ENCODE data around the gene ISY1.
"Not testable (repeated sequence)": the region's sequence is repeated elsewhere in the genome, so short reads cannot be mapped to it uniquely, and the experiment has no call there.

Gene ISY1

DNA sequence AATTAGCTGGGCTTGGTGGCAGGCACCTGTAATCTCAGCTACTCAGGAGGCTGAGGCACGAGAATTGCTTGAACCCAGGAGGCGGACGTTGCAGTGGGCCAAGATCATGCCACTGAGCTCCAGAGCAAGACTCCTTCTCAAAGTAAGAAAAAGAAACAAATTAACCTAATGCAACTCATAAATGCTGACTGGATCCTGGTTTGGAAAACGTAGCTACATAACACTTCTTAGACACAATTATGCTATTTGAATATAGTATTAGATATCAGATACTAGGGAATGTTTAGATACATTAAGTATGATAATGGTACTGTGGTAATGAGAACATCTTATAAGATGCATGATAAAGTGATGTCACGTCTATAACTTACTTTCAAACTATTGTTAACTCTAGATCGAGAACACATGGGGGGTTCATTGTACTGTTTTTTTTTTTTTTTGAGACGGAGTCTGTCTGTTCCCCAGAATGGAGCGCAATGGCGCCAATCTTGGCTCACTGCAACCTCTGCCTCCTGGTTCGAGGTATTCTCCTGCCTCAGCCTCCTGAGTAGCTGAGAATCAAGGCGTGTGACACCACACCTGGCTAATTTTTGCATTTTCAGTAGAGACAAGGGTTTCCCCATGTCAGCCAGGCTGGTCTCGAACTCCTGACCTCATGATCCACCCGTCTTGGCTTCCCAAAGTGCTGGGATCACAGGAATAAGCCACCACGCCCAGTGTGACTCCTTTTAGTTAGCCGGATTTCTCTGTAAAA is 5.9 kb upstream of the ISY1 start:
- DNase-seq (ENCODE audit: low read depth in 3 of 3) = no peak

DNA sequence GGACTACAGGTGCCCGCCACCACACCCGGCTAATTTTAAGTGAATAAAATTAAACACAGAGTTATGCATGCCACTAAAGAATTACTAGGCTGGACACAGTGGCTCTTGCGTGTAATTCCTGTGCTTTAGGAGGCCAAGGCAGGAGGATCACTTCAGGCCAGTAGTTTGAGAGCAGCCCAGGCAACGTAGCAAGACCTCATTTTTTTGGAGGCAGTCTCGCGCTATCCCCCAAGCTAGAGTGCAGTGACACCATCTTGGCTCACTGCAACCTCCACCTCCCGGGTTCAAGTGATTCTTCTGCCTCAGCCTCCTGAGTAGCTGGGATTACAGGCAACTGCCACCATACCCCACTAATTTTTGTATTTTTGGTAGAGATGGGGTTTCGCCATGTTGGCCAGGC is 4.7 kb upstream of the ISY1 start:
- DNase-seq (ENCODE audit: low read depth in 3 of 3) = not testable (repeated sequence)

DNA sequence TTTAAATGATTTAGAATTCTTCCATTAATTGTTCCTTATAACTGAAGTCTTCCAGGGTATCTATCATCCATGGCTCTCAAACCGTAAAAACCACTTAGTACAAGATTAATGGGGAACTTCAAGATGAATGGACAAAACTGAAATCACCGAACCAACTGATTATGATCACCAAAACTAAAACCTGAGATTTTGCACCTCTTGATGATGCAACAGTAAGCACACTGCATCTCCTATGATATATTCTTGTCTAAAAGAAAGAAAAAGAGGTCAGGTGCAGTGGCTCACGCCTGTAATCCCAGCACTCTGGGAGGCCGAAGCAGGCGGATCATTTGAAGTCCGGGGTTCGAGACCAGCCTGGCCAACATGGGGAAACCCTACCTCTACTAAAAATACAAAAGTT is 3.6 kb upstream of the ISY1 start:
- no peak for DNase-seq (ENCODE audit: low read depth in 3 of 3)

DNA sequence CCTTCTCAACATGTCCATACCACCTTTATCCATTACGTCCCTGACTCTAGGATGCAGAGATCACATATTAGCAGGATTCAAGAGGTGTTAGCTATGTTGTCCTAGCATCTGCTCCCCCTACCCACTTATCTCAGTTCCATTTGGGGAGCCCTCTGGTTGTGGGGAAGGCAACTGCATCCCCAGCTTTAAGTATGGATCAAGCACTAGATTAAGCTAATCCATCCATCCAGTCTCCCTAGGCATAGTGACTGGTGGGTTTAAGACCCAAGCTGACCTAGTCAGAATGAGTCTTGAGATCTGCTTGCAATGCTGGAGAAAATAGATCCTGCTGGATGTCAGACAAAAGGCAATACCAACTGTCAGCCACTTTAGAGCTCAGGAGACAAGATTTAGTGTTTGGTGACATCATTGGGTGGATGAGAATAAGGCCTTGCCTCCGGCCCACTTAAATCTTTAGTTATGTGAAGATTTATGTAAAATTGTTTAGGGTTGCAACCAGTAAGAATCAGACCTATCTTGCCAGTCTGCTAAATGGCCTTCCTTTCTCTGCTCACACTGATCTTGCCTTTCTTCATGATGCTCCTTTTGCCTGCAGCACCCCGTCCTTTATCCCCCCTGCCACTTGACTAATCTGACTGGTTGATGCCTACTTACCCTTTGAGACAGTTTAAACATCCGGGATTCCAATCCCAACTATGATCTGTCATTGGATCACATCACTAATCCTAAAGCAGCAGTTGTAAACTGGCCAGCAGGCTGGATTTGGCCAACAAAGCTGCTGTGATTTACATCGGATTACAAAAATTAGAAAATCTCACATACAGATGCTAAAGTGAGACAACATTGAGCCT is 2.1 kb upstream of the ISY1 start:
- DNase-seq (ENCODE audit: low read depth in 3 of 3) = no peak

DNA sequence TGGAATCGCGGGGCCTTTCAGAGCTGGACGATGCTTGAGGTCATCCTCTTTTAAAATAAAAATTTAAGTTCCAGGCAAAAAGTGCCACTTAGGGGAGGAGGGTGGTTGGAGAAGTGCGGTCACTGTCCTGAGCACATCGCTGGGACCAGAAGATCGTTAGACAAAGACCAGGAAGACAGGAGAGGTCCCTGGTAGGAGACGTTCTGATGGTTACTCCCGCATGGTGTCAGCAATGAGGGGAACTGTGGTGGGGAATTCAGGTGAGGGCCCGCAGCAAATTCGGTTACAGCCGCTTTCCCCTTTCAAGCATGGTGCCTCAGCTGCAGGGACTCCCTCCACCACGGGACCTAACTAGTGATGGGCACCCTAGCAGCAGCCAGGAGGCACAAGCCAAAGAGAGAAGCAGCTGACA is 1.0 kb upstream of the ISY1 start:
- peak in 1 of 3 experiments; percentile 44 for DNase-seq (ENCODE audit: low read depth in 3 of 3)

DNA sequence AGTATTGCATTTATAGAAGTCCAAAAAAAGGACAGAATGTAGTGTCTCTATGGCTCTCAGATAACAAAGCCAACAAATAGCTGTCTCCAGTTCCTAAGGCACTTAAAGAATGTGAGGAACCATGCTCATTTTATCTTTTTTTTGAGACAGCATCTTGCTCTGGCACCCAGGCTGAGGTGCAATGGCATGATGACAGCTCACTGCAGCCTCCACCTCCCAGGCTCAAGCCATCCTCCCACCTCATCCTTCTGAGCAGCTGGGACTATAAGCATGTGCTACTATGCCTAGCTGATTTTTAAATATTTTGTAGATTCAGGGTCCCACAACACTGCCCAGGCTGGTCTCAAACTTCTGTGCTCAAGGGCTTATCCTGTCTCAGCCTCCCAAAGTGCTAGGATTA is 16.1 kb downstream of the ISY1 start:
- DNase-seq (ENCODE audit: low read depth in 3 of 3) = no peak

DNA sequence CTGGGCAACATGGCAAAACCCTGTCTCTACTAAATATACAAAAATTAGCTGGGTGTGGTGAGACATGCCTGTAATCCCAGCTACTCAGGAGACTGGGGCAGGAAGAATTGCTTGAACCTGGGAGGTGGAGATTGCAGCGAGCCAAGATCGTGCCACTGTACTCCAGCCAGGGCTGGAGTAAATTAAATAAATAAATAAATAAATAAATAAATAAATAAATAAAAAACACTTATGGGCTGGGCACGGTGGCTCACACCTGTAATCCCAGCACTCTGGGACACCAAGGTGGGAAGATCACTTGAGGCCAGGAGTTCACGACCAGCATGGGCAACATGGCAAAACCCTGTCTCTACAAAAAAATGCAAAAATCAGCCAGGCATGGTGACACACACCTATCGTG is 19.9 kb downstream of the ISY1 start:
- DNase-seq (ENCODE audit: low read depth in 3 of 3) = not testable (repeated sequence)

DNA sequence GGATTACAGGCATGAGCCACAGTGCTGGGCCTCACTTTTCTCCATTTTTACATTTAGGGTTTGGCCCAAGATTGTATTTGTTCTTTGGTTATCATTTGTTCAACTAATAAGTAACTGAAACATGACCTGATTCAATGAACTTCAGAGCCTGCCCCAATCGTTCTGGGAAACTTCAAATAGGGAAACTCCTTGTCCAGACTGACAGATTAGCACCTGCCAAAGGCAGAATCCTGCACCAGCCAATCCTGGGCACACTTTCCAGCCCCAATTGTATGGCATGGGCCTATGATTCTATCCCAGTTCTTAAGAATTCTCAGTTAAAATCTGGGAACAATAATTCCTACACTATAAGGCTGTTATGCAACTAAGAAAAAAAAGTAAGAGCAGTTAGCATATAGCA is 21.0 kb downstream of the ISY1 start:
- DNase-seq (ENCODE audit: low read depth in 3 of 3) = no peak

DNA sequence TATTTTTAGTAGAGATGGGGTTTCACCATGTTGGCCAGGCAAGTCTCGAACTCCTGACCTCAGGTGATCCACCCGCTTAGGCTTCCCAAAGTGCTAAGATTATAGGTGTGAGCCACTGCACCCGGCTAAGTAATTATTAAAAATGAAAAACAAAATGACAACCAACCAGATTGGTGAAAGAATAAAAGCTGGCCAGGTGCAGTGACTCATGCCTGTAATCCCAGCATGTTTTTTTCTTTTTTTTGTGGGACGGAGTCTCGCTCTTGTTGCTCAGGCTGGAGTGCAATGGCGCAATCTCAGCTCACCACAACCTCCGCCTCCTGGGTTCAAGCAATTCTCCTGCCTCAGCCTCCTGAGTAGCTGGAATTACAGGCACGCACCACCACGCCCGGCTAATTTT is 24.6 kb downstream of the ISY1 start:
- DNase-seq (ENCODE audit: low read depth in 3 of 3) = not testable (repeated sequence)

DNA sequence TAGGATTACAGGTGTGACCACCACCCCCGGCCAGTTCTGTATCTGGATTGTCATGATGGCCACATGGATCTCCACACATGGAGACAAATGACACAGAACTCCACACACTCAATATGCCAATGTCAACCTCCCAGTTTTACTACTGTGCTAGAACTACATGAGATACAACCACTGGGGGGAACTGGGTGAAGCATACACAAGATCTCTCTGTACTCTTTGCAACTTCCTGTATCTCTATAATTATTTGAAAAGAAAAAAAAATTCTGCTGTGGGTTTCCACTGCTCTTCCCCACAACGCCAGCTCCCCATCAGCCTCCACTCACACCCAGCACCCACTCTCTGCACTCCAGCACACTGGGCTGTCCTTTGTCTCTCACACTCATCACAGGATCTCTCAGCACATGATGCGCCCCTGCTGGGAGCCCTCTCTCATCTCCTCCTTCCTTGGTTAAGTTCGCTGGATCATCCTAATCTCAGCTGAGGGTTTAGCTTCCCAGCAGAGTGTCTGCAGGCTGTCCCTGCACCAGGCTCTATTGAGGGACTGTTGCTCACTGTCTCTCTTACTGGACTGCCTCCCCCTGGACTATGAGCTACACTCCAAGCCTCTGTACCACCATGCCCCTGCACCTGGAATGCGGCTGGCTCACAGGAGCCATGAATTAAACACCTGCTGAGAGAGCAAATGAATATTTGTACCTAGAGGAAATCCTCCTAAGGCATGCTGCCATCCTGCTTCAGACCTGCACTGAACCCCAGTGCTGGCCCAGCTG is 28.6 kb downstream of the ISY1 start:
- no peak for DNase-seq (ENCODE audit: low read depth in 3 of 3)

DNA sequence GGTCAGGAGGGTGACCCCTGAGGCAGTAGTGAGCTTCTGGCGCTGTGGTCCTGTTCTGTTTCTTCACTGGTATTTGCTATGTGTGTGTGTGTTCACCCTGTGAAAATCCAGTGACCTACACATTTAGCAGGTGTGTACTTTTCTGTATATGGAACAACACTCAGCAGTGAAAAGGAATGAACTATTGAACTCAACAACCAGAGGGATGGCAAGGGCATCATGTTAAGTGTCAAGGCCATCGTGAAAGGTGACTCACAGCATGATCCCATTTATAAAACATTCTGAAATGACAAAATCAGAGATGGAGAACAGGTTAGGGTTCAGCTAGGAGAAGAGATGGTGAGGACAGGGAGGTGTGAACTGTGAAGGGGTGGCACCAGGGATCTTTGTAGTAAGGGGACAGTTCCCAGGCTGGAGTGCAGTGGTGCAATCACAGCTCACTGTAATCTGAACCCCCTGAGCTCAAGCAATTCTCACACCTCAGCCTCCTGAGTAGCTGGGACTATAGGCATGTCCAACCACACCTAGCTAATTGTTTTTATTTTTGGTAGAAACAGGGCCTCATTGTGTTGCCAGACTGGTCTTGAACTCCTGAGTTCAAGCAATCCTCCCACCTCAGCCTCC is 29.3 kb downstream of the ISY1 start:
- DNase-seq (ENCODE audit: low read depth in 3 of 3) = no peak

DNA sequence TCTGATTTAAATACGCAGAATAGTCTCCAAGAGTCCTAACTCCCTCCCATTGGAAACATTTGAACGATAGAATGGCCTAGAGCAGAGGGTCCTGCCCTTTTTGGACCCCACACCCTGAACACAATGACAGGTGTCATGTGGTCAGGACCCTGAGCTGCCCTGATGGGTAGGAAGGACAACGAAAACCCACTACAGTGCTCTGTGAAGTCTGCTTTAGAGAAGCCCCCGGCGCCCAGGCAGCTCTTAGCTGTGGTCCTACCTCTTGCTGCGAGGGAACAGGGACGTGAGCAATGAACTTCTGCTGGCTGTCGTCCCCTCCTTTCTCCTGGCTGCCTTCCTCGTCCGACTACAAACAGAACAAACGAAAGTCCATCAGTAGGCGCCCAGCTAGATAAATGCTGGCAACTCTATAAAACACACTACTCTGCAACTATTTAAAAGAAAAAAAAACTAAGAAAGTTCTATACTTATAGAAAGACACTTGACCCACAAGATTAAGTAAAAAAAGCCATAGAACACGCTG is 30.5 kb downstream of the ISY1 start:
- DNase-seq (ENCODE audit: low read depth in 3 of 3) = no peak

DNA sequence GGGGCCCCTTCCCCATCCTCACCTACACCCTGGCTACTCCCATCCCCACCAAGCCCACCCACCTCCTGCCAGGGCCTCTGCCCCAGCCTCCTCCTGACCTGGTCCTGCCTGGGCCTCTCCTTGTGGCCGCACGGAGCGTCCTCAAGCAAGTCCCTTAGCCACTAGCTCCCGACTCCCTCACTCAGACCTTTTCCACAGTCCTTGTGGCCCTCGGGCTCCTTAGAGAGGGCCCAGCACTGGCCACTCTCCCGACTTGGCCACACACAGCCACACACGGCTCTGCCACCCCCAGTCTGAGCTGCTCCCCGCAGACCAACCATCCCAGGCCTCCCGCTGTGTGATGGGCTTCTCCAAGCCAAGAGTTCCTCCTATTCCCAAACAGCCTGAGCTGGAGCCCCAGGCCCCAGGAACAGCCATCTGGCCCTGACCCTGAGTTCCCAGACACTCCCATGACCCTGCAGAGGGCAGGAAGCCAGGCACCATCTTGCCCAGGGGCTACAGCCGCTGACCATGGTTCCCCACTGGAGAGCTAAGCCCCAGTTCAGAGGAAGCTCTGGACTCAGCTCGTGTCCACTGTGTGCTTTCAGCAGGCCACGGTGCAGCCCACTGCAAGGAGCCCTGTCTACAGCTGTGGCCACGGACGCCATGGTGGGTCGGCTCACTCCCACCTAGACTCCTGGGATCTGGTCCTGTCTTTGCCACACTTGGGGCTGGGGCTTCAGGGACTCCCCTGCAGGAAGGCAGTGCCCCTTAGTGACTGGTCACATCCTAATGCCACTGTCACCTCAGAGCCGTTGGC is 32.3 kb downstream of the ISY1 start:
- DNase-seq (ENCODE audit: low read depth in 3 of 3) = no peak

DNA sequence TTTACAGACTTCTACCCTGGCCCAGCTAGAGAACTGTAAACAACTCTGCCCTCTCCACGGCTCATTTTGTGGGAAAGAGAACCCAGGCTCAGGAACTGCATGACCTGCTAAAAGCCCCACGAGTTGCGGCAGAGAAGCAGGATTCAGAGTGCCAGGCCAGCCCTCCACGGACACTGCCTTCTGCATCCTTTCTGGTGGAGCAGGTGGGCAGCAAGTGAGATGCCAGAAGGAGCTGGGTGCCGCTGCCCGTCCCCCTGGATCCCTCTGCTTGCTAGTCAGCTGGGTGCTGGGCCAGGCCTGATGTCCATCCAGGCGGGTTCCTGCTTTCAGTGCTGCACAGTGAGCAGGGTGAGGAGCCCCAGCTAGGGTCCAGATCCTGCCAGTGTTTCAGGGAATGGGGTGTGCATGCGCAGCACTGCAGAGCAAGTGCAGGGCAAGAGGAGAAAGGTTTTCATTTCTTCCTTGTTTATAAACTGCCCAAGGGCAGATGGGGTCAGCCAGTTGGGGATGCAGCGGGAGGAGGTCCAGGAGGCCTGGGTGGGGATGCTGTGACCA is 34.1 kb downstream of the ISY1 start:
- DNase-seq (ENCODE audit: low read depth in 3 of 3) = no peak

DNA sequence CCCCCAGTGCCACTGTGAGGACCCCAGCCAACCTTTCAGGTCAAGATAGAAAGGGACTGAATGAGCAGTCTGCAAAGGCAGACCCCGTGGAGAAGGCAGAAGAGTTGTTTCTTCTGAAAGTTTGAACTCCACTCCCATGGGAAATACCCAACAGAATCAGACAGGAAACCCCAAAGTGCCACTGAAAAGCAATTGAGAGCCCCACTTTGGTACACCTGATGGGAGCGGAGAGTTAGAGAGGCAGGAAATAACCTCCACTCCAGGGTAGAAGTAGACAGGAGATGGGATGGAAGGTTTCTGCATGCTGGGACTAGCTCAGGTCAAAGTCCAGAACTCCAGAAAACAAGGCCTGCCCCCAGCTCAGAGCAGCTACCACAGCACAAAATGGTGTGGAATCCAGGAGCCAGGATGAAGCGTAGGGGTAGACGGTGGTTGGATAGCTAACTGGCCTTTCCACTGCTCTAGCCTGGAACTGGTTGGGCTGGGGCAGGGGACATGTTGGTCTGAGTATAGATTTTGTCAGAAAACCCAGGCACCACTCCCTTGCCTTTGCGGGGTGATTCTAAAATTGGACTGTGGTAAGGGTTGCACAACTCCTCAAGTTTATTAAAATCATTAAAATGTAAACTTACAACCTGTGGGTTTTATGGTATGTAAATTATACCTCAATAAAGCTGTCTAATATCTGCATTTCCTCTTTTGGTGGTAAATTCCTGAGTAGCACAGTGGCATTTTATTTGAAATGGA is 37.4 kb downstream of the ISY1 start:
- DNase-seq (ENCODE audit: low read depth in 3 of 3) = no peak

DNA sequence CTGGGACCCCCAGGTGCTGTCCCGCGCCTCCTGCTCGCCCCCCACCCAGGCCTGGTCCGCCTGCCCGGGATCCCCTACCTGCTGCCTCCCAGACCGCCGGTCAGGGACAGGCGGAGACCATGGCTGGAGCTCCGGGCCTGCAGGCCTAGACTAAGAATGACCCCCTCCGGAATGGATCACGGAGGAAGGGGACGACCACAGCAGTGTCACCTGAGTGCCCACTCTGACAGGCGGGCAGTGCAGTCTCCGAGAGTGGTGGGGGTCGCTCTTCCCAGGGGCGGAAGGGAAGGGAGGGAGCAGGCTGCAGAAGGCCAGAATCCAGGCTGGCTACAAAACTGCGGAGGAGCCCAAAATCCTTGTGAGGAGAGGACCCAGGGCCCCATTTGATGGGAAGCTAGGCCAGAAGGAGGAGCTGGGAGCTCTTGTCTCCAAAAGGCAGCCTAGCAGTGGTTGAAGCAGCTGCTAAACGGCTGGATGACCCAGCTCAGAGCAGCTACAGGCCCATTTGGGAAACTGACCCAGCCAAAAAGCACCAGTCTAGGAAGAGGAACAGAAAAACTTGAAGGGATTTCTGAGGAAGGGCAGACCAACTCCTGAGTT is 38.4 kb downstream of the ISY1 start:
- no peak for DNase-seq (ENCODE audit: low read depth in 3 of 3)

DNA sequence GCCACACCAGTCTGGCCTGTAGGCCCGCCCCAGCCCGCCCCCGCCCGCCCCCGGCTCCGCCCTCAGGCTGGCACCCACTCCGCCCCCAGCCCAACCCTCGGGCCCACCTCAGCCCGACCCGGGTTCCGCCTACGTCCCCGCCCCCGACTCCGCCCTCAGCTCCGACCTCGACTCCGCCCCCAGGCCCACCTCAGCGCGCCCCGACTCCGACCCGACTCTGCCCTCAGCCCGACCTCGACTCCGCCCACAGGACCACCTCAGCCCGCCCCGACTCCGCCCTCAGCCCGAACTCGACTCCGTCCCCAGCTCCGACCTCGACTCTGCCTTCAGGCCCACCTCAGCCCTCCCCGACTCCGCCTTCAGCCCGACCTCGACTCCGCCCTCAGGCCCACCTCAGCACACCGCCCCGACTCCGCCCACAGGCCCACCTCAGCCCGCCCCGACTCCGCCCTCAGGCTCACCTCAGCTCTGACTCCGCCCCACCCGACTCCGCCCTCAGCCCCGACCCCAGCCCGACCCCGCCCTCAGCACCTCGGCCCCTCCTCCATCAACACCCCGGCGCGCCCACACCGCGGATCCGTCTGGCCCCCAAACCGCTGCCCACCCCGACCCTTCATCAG is 39.0 kb downstream of the ISY1 start, which contains the start of gene RAB43:
Gene RAB43, minus strand, starts transcription at position 13 of the 620 bp plus-strand sequence. CDS start 315 bp downstream, outside the sequence.
- peak; percentile 59 to 84 (median 62) for DNase-seq (ENCODE audit: low read depth in 3 of 3)

DNA sequence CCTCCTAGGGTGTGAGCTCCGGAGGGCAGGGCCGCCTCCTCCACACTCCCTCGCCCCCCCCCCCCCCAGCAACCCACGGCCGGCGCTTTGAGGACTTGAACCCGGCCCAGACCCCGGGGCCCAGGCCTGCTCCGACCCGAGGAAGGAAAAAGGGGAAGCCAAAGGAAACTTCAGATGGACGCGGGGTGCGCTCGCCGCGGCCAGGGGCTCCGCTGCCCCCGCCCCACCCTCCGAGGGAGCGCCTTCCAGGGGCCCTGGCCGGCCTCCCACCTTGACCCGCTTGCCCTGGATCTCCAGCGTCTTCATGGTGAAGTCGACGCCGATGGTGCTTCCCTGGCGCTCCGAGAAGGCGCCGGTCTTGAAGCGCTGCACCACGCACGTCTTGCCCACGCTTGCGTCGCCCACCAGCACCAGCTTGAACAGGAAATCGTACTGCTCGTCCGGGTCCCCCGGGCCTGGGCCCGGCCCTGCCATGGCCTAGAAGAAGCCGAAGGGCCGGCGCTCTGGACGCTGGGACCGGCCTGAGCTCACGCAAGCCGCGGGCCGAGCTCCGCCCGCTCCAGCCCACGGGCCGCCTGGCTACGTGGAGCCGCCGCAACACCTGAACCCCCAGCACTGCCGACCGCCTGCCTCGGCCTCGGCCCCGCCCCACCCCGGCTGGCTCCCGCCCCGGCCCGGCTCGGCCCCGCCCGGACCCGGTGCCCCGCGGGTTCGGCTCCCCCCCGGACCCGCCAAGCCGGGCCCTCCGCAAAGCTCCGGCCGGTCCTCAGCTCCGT is 39.7 kb downstream of the ISY1 start:
- peak in 1 of 3 experiments; percentile 39 for DNase-seq (ENCODE audit: low read depth in 3 of 3)

All from stimulated activated CD4-positive, alpha-beta T cell treated with anti-CD3 and anti-CD28 coated beads, TNF-alpha, amount 100 ng/mL, for 24 hours (primary cell).